NCI-H2081 (cell line): ENCODE data around the gene TRIML2.

Experiments
- DNase-seq, 2 experiments: peaks; one replicate each; lab custom pipeline; 2025; lab: John Stamatoyannopoulos, UW

The TRIML2 gene, protein sequence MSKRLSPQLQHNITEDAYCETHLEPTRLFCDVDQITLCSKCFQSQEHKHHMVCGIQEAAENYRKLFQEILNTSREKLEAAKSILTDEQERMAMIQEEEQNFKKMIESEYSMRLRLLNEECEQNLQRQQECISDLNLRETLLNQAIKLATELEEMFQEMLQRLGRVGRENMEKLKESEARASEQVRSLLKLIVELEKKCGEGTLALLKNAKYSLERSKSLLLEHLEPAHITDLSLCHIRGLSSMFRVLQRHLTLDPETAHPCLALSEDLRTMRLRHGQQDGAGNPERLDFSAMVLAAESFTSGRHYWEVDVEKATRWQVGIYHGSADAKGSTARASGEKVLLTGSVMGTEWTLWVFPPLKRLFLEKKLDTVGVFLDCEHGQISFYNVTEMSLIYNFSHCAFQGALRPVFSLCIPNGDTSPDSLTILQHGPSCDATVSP

GRCh38 chr4:188109157-188109755 is at the start of gene TRIML2:
TRIML2 (minus strand) TSS chr4:188109603; CDS start chr4:188105368, 4,235 bp downstream.
- no peak for DNase-seq

GRCh38 chr4:188158336-188158735 is 48.9 kb upstream of the TRIML2 start:
- DNase-seq, result no peak

DNA sequence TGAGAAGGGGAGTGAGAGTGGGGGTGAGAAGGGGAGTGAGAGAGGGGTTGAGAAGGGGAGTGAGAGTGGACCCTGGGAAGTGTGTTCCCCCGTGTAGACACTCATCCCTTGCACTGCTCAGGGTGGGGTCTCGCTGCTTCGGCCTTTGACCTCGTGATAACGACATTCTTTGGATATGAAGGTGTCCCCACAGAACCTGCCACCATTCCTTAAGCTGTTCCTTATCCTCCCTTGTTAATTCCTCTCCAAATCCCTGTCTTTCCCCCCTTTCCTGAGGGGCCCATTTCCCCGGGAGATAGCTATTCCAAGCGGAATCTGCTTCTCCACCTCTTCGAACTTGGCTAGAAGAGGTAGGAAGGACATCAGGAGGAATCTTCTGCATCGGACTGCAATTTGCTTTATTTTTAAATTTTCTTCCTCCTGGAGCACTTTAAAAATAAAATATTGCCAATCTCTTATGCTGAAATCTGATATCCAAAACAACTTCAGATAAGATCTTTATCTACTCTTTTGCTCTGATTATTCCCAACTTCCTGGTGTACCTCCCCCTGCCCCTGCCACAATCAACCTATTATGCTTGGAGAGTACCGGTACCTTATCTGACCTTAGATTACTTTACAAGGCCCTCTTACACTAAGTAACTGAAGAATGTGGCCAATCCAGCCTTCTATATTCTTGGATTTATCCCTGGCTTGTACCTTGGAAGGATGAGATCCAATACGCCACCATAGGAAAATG is 45.4 kb upstream of the TRIML2 start:
- DNase-seq, result no peak

GRCh38 chr4:188147776-188148175 is 38.4 kb upstream of the TRIML2 start:
- DNase-seq, result no peak

DNA sequence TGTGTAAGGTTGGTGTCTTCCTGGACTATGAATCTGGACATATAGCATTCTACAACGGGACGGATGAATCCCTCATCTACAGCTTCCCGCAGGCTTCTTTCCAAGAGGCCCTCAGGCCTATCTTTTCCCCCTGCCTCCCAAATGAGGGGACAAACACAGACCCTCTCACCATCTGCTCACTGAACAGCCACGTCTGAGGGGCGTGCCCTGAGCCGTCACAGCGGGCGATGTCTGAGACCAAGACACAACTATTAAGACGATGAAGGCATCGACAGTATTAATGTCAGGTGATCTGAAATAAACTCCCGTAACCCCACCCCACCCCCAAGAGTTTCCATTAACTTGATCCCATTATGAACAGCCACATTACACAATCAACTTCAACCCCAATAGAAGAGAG is 37.8 kb upstream of the TRIML2 start:
- no peak for DNase-seq

GRCh38 chr4:188146618-188147017 is 37.2 kb upstream of the TRIML2 start:
- no peak for DNase-seq

DNA sequence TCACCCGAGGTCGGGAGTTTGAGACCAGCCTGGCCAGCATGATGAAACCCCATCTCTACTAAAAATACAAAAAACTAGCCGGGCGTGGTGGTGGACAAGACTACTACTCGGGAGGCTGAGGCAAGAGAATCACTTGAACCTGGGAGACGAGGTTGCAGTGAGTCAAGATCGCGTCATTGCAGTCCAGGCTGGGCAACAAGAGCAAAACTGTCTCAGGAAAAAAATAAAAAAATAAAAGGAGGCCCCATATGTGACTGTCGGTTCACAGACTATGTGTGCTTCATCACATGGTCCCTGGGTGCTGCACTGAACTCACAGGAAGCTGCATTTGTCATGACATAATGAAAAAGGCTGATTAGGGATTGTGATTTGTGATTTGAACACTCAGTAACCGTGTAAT is 36.2 kb upstream of the TRIML2 start:
- no peak for DNase-seq

- DNase-seq, result no peak
Measured at GRCh38 chr4:188143731-188144130, 34.3 kb upstream of the TRIML2 start.

DNA sequence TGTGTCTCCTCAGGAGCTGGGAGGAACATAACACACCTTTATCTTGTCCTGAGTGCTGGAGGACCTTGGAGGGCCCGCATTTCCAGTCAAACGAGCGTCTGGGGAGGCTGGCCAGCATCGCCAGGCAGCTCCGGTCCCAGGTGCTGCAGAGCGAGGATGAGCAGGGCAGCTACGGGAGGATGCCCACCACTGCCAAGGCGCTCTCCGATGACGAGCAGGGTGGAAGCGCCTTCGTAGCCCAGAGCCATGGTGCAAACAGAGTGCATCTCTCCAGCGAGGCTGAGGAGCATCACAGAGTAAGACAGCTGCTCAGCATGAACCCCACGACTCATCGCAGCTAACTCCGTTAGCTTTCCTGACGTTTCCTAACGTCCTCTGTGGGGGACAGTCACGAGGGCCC is 30.3 kb upstream of the TRIML2 start:
- no peak for DNase-seq

DNA sequence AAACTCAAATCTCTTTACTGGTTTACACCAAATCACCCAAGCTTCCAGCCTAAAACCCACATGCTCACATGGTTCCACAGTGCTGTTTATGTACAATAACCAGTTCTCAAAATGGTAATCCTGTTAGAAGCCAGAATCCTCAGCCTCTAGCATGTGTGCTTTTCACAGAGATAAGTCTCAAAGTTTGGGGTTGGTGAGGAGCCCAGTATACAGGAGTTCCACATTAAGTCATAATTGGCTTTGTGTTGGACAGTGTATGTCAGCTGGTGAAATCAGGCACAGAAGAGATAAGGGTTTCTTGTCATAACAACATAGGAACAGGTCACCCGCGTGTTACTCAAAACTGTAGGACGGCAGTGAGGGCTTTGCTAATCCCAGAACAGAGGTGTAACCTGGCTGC is 29.7 kb upstream of the TRIML2 start, which contains the start of gene TRIML1:
Gene TRIML1, plus strand, starts transcription at position 301 of the 400 bp plus-strand sequence. CDS start 118 bp downstream, outside the sequence.
- DNase-seq, result no peak

DNA sequence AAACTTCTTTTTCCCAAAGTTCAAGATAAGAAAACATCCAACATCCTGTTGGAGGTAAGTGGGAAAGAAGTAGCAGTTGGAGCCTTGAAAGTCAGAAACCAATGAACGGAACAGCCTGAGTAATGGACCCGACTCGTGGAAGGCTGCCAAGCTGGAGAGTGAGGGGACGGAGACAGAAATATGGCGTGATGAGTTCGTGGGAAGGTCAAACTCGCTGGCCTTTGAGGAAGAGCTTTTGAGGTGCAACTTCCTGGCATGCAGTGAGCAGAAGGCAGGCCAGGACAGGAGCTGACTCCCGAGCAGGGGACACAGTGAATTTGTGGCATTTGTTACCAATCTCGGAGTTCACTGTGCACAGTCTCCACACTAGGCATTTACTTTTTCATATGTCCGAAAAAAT is 28.8 kb upstream of the TRIML2 start:
- DNase-seq, result no peak

- DNase-seq, result no peak
Measured at GRCh38 chr4:188132232-188132631, 22.8 kb upstream of the TRIML2 start.

DNA sequence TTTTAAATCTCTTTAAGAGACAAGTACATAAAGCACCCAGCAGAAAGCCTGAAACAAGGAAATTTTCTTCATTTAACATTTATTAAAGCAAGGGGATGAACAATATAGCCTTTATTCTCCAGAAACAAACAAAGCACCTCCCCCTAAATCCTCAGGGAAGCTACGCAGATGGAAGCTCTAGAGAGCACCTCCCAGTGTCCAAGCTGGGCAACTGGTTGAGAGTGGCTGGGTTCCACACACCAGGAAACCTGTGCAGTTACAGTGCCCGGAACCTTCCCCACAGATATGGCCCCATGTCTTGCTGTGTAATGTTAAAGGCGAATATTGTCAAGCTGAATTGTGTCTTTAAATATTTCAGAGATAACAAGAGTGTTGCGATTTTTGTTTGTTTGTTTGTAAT is 21.0 kb upstream of the TRIML2 start:
- no peak for DNase-seq

- no peak for DNase-seq
Measured at GRCh38 chr4:188127214-188127874, 17.9 kb upstream of the TRIML2 start.

DNA sequence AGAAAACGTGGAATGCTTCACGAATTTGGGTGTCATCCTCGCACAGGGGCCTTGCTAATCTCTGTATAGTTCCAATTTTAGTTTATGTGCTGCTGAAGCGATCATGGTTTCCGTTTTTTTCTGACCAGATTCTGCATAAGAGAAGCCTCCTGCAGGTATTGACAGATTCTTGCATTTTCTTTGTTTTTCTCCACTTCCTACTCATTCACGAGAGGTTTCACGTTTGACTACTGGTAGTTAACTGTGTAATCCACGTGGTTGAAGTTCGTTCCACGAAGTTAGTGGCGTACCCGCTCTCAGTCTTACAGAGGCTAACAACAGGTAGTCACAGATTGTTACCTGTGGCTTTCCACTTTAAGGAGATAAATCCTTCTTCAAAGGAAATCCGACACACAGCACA is 12.1 kb upstream of the TRIML2 start:
- DNase-seq, result no peak

DNA sequence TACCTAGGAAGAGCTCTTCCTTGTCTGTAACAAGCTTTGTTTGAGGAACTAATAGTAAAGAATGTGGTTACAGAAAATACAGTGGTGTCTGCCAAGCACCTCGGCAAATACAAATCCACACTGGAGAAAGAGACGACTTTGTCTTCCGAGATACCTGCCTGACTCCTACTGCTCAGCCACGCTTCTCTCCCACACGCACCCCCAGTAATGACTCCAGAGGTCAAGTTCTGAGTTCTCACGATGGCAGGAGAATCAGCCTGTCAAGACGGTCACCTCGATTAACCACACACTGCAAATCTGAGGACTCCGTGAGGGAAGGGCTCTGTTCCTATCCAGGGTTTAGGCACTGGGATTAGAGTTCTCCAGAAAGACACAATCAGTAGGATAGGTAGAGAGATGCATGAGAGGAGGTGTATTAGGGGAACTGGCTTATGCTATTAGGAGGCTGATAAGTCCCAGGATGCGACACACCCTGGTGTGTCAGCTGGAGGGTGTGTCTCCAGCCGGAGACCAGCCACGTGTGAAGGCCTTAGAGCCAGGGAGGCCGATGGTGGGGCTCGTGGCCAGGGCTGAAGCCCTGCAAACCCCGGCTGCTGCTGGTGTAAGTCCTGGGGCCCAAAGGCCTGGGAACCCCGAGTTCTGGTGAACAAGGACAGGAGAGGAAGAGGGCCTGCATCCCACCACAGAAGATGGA is 8.4 kb upstream of the TRIML2 start:
- DNase-seq, result no peak

GRCh38 chr4:188113156-188113555 is 3.8 kb upstream of the TRIML2 start:
- no peak for DNase-seq

GRCh38 chr4:188111955-188112354 is 2.6 kb upstream of the TRIML2 start:
- no peak for DNase-seq

DNA sequence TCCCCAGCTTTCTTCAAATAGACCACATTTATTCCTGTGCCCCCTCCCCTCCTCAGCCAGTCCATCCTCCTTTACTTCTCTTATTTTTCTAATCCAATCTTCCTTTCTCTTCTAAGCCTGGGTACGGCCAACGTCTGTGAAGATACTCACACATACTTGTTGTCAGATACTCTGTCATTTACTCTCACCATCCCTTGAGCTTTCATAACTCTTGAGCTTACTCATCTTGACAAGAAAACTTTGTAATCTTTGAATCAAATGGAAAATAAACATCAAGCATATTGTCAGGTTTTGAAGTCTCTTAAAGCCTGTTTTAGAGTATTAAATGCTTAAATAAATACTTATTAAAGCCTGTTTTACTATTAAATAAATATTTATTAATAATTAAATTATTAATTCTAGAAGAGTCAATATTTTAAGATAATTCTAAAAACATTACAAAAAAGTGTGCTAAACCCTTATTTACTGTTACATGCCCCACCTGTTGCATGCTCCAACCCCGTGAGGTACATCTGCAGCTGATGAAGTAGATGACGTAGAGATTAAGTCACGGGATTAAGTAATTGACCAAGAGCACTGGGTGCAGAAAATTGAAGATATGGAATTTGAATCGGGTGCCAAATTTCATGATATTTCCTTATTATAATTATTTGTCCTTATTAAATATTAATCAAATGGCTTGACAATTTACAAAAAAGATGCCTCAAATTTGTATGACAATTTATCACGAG is 1.5 kb upstream of the TRIML2 start:
- DNase-seq, result no peak

- DNase-seq, result no peak
Measured at GRCh38 chr4:188110036-188110435, 633 bp upstream of the TRIML2 start.
